H7 (cell line): ENCODE data around the gene FAM151A. TPM values are rescaled to one million over a fixed set of nuclear protein-coding genes. Genes with fewer than 3 reads are reported as not detected.

Experiments
- DNase-seq: peaks from one replicate; pipeline ENCODE4 v3.0.0; 2012
- H3K27me3 ChIP-seq: 2 replicates; pipeline ENCODE4 v1.6.0; 2011; ENCODE audit warnings: mild to moderate bottlenecking, low read length; ENCODE audit not compliant: control insufficient read depth, insufficient read depth
- H3K36me3 ChIP-seq: replicated peaks from 2 replicates; pipeline ENCODE4 v1.5.1; 2011; ENCODE audit warnings: low read length; ENCODE audit not compliant: control insufficient read depth, insufficient read depth
- H3K4me3 ChIP-seq: 2 replicates; pipeline ENCODE4 v1.5.1; 2011; ENCODE audit warnings: low read depth, mild to moderate bottlenecking, control low read depth, low read length, moderate library complexity; ENCODE audit not compliant: insufficient read depth
- total RNA-seq: library from RNA; depleted of rRNA; stranded (reverse); fragments of >200 nt; shearing (Covaris generic); gene quantifications from 2 replicates; pipeline ENCODE4 v1.2.3, GENCODE V29; 2014; rRNA removed

FAM151A gene
- total RNA-seq: not detected in 2 replicates

GRCh38 chr1:54623216-54624007, at the start of gene FAM151A:
FAM151A (minus strand) TSS chr1:54623525; CDS start chr1:54623395, 130 bp downstream.
- no peak for DNase-seq
- no peak within 1 kb of the TSS for H3K4me3 ChIP-seq
- no peaks in the 10 kb centered on the region for H3K36me3 ChIP-seq
- H3K27me3 ChIP-seq: no peaks in the 10 kb centered on the region; the same call in 1 of the 2 replicates

DNA sequence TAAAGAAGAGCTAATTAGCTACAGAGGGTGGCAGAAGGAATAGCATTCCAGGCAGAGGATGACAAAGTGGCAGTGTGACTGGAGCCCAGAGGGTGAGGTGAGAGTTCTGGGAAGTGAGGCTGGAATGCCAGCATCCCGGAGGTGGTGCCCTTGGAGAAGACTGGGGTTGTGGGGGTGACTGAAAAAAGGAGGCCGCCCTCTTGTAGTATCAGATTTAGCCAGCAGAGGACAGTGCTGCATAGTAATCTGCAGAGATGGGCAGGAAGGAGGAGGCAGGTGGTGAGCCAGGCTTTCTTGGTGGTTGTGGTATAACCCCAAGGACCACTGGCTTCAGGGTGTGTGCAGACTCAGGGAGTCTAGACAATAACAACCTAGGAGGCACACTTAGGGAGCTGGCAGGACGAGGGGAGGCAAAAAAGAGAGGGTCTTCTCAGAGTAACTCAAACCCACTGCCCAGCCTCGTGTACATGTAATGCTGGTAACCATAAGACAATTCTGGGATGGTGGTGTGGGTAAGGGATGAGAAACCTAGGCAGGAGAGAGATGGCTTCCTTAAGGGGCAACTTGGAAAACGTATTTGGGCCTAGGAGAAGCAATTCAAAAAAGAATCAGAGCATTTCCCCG, 48.8 kb upstream of the FAM151A start:
- peaks cover 1% of the 10 kb centered on the region; the same call in 1 of the 2 replicates for H3K27me3 ChIP-seq
- no peak overlapping the region for H3K4me3 ChIP-seq
- DNase-seq: peak; percentile 91
- no peaks in the 10 kb centered on the region for H3K36me3 ChIP-seq

DNA sequence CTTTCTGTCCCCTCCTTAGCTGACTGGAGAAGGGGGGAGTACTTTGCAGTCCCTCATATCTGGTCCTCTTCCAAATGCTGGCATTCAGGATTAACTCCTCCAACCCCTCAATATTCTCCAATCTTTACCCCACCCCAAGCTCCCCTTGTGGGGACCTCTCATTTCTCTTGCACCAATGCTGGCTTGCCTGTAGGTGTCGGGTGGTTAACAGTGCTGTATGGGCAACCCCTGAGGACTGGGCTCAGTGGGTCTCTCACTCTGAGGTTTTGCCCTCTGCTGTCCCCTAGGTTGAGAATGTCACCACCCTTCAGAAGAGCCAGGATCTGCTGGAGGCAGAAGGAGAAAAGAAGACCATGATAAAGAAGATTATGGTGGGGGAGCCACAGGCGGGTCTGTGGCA, 45.2 kb upstream of the FAM151A start:
- no peak overlapping the region for H3K4me3 ChIP-seq
- no peaks in the 10 kb centered on the region for H3K36me3 ChIP-seq
- H3K27me3 ChIP-seq: peaks cover 1% of the 10 kb centered on the region; the same call in 1 of the 2 replicates
- DNase-seq: peak; percentile 55

GRCh38 chr1:54667797-54668196, 44.5 kb upstream of the FAM151A start:
- Histone ChIP-seq H3K36me3 (no peaks in the 10 kb centered on the region), H3K4me3 (no peak overlapping the region), H3K27me3 (no peaks in the 10 kb centered on the region; the same call in 1 of the 2 replicates)
- DNase-seq: no peak

DNA sequence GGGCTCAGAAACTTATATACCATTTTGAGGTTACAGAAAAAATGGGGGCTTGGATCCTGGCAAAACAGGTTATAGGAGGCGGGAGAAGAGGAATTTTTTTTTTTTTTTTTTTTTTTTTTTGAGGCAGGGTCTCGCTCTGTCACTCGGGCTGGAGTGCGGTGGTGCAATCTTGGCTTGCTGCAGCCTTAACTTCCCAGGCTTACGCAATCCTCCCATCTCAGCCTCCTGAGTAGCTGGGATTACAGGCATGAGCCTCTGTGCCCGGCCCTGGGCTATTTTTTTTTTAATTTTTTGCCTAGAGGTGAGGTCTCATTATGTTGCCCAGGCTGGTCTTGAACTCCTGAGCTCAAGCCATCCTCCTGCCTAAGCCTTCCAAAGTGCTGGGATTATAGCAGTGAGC, 43.0 kb upstream of the FAM151A start:
- Histone ChIP-seq H3K4me3 (no peak overlapping the region), H3K36me3 (no peaks in the 10 kb centered on the region), H3K27me3 (no peaks in the 10 kb centered on the region; the same call in 1 of the 2 replicates)
- DNase-seq: no peak

DNA sequence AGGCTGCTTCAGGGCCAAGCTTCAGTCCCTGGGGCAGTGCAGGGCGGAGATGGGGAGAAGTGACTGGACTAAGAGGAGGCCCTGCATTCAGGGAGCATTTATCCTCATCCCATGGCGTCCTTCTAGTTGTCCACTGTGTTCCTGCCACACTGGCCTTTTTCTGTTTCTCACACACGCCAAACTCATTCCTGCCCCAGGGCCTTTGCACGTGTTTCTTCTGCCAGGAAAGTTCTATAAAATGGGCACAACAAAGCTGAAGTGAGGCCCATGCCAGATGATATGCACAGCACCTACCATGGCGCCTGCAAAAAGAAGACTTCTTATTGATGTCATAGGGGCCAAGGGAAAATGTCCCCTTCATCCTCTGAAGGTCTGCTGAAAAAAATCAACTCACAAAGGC, 42.5 kb upstream of the FAM151A start:
- no peak for DNase-seq
- no peak overlapping the region for H3K4me3 ChIP-seq
- H3K36me3 ChIP-seq: no peaks in the 10 kb centered on the region
- no peaks in the 10 kb centered on the region; the same call in 1 of the 2 replicates for H3K27me3 ChIP-seq

DNA sequence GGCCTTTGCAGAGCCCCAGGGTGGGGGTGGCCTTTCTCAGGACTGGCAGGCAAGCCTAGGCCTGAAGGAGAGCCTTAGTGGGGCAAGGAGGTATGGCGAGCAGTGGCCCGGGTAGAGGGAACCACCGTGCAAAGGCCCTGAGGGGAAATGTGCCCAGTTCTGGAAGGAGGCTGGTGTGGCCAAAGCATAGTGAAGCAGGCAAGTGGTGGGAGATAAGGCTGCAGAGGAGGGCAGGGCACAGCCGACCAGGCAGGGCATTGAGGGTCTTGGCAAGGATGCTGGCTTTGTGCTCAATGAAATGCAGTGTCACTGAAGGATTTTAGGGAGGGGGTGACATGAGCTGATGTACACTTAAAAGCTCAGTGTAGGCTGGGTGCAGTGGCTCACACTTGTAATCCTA, 41.0 kb upstream of the FAM151A start:
- H3K36me3 ChIP-seq: no peaks in the 10 kb centered on the region
- no peak for DNase-seq
- no peak overlapping the region for H3K4me3 ChIP-seq
- H3K27me3 ChIP-seq: no peaks in the 10 kb centered on the region; the same call in 1 of the 2 replicates

DNA sequence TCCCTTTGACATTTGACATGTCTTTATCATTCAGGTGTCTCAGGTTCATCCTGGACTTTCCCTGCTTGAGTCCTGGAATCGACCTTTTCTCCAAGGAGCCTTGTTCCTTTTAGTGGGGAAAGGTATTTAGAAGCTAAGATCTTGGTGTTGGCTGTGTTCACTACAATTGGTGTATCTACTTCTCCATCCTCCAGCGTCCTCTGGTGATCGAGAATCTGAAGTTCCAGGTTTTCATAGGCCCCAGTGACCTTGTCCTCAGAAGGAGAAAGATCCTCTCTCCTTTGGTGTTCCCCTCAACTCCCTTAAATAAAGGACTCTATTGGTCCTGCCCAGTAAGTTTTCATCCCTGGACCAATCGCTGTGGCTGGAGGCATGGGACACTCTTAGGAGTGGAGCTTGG, 40.4 kb upstream of the FAM151A start:
- Histone ChIP-seq H3K27me3 (no peaks in the 10 kb centered on the region), H3K4me3 (no peak overlapping the region), H3K36me3 (no peaks in the 10 kb centered on the region)
- DNase-seq: no peak

DNA sequence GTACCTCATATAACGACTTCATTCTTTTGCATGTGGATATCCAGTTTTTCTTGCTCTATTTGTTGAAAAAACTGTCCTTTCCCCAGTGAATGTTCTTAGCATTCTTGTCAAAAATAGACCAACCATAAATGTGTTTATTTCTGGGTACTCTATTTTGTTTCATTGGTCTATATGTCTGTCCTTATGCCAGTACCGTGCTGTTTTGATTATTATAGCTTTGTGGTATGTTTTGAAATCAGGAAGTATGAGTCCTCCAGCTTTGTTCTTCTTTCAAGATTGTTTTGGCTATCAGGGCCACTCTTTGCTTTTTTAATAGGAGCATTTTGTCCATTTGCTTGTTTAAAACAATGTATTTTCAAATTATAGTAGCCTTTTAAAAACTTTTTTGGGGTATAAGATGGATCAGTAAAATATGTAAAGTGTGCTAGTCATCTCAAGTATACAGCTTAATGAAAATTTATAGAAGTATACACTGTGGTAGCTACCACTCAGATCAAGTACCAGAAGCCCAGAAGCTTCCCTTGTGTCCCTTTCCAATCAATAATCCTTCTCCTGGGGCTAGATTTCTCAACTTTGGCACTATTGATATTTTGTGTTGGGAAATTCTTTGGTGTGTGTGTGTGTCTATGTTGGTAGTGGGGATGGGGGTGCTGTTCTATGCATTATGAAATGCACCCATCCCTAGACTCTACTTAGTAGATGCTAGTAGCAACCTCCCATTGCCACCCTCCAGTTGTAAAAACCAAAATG, 35.0 kb upstream of the FAM151A start:
- no peak overlapping the region for H3K4me3 ChIP-seq
- no peak for DNase-seq
- H3K27me3 ChIP-seq: no peaks in the 10 kb centered on the region
- H3K36me3 ChIP-seq: no peaks in the 10 kb centered on the region

DNA sequence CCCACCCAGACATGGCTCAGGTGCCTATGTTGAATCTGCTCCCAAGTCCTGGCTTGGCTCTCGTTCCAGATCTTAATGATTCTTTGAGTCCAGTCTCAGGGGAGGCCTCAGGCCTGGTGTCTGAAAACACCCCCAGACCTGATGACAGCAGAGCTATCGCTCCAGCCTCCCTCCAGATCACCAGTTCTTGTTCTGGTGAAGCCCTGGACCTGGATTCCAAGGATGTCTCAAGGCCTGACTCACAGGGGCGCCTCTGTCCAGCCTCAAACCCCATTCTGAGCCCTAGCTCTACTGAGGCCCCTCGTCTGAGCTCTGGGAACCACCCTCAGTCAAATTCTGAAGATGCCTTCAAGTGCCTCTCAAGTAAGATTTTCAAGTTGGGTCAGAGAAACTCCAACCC, 29.7 kb upstream of the FAM151A start:
- no peak for DNase-seq
- Histone ChIP-seq H3K36me3 (no peaks in the 10 kb centered on the region), H3K27me3 (no peaks in the 10 kb centered on the region), H3K4me3 (no peak overlapping the region)

- Histone ChIP-seq H3K27me3 (no peaks in the 10 kb centered on the region), H3K36me3 (no peaks in the 10 kb centered on the region), H3K4me3 (no peak overlapping the region)
- no peak for DNase-seq
Measured at GRCh38 chr1:54652168-54652567, 28.8 kb upstream of the FAM151A start.

DNA sequence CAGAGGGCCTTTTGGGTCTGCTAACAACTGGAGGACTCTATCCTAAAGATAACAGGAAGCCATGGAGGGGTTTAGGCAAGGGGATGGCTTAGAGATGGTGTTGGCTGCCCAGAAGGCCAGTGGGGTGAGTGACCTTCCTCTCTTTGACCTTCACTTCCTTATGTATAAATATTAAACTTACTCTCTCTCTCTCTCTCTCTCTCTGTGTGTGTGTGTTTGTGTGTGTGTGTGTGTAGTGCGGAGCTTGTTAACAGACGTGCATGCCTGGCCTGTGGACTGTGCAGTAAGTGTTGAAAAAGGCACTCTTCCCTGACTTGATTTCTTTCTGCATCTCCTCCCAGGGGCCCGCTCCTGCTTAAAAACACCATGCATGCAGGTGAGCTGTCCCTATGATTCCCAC, 28.3 kb upstream of the FAM151A start:
- Histone ChIP-seq H3K27me3 (no peaks in the 10 kb centered on the region), H3K4me3 (no peak overlapping the region), H3K36me3 (no peaks in the 10 kb centered on the region)
- no peak for DNase-seq

- Histone ChIP-seq H3K27me3 (no peaks in the 10 kb centered on the region), H3K4me3 (no peak overlapping the region), H3K36me3 (no peaks in the 10 kb centered on the region)
- no peak for DNase-seq
Measured at GRCh38 chr1:54650417-54650816, 27.1 kb upstream of the FAM151A start.

DNA sequence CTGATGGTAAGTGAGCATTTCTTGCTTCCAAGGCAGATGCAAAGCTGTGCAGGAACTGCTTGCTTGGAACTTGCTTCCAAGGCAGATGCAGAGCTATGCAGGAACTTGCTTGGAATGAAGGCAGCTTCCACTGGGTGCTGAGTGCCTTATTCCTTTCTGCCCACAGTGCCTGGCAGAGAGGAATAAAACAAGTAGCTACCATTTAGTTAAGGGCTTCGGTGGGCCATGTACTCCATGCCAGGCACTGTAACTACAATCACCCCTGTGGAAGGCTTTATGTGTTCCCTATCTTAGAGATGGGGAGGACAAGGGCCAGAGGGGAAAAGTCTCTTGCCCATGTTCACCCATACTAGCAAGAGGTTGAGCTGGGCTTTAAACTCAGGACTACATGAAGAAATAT, 26.6 kb upstream of the FAM151A start:
- Histone ChIP-seq H3K36me3 (no peaks in the 10 kb centered on the region), H3K4me3 (no peak overlapping the region), H3K27me3 (no peaks in the 10 kb centered on the region)
- no peak for DNase-seq
